ENCODE data around the gene AUTS2.

The AUTS2 gene

GRCh38 chr7:70307544-70308106 lies 709.4 kb downstream of the AUTS2 start:
- peak; percentile 10 for DNase-seq (ENCODE audit: low read depth)

GRCh38 chr7:70312336-70312735 lies 714.1 kb downstream of the AUTS2 start:
- DNase-seq (ENCODE audit: low read depth) = no peak

- DNase-seq (ENCODE audit: low read depth) = no peak
Observed at GRCh38 chr7:70313271-70313670, 715.0 kb downstream of the AUTS2 start.

- DNase-seq (ENCODE audit: low read depth) = no peak
Observed at GRCh38 chr7:70313687-70314086, 715.4 kb downstream of the AUTS2 start.

DNA sequence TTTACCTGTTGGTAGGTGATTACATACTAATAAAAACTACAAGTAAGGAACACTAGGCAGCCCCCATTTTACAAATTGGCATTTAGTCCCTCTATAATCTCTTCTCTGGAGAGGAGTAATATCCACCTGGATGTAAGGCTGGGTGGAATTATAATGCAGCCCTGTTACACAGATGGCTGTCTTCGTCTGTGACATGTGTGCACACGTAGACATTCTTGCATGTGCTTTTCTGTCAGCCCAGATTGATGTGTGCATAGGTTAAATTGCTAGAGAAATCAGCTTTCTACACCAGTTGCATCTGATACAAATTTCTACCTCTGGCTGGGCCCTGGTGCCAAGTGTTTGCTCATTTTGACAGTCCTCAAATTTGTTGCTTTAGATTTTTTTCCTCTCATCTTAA lies 715.9 kb downstream of the AUTS2 start:
- DNase-seq (ENCODE audit: low read depth) = no peak

DNA sequence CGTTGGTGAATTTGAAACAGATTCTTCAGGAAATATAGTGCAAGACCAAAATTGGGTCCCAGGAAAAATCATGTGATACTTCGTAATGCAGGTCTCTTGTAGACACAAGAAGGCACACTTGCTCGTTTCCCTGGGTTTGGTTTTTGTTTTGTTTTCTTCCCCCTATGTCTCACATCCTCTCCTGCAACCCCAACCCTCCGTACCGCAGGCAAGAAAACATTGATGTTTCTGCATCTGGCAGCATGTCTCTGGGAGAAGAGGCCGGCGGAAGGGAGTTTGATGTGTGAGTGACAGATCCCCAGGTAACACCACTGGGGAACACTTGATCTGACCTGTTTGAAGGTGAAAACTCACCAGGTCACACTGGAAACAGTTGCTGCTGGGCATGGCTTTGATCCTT lies 718.5 kb downstream of the AUTS2 start:
- DNase-seq (ENCODE audit: low read depth) = no peak

DNA sequence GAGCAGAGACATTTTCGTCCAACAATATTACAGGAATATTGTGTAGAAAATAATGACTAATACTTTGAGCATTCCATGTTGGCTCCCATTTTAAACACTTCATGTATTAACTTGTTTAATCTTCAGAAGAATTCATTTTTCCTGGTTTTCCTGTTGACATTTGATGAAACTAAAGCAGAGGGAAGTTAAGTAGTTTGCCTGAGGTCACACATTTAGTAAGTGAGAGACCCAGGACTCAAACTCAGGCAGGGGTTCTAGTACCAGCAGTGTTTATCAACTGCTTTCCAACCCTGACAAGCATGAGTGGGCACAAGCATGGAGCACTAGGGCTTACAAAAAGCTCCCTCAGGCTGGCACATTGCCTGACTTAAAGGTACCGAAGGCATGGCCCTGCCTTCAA lies 719.1 kb downstream of the AUTS2 start:
- DNase-seq (ENCODE audit: low read depth) = no peak

GRCh38 chr7:70318511-70318910 lies 720.2 kb downstream of the AUTS2 start:
- DNase-seq (ENCODE audit: low read depth) = no peak

- DNase-seq (ENCODE audit: low read depth) = no peak
Observed at GRCh38 chr7:70319057-70319456, 720.8 kb downstream of the AUTS2 start.

DNA sequence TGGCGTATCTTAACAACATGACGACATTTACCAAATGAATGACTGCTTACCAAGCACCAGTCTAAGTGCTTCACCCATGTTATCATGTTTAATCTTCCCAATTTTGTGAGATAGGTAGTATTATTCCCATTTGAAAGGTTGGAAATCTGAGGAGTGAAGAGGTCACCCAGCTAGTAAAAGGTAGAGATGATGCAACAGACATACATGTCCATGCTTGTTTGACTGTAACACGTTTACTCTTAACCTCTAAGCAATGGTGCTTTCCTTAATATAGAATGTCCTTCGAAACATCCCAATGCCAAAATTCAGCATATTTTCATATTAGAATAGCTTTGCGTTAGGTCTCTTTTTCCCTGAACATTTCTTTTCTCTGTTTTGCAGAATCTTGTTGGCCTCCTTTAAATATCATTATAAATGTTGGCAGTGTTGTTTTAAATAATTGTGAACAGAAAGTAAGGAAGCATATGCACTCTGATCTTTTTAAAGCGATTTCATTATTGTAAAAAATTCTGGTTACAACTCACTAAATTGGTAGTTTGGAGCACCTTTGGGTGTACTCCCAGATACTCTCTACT lies 722.8 kb downstream of the AUTS2 start:
- no peak for DNase-seq (ENCODE audit: low read depth)

DNA sequence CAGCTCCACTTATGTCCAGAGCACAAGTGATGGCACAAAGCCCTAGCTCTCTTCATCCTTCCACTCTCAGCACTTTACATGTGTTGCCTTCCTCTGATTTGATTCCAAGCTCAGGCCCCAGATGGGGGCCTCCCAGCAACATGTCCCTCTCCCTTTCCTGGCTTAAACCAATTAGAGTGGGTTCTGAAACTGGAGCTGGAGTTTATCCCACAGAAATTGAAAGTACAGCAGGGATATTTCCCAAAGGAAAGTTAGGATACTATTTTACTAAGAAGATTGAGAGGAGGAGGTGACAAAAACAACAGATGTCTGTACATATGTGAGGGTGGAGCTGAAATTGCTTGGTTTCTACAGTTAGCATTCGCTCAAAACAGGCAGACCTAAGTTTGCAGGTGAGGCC lies 724.6 kb downstream of the AUTS2 start:
- DNase-seq (ENCODE audit: low read depth) = no peak

GRCh38 chr7:70325509-70326101 lies 727.3 kb downstream of the AUTS2 start:
- DNase-seq (ENCODE audit: low read depth) = peak; percentile 3

DNA sequence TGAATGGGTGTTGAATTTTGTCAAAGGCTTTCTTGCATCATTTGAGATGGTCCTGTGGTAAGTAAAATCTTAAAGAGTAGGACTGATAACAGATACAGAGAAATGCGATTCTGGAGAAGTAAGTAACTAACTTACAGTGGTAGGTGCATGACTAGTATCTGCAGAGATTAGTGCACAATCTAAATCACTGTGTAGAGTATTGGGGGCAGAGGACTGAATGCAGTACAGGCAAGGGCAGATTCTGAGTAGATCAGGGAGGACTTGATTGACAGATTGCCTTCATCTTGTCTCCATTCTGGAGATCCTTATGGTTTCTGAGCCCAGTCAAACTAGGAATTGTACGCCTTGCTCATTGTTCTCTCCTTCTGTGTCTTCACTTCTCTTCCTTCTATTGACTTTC lies 736.0 kb downstream of the AUTS2 start:
- no peak for DNase-seq (ENCODE audit: low read depth)

- DNase-seq (ENCODE audit: low read depth) = no peak
Observed at GRCh38 chr7:70334871-70335270, 736.6 kb downstream of the AUTS2 start.

DNA sequence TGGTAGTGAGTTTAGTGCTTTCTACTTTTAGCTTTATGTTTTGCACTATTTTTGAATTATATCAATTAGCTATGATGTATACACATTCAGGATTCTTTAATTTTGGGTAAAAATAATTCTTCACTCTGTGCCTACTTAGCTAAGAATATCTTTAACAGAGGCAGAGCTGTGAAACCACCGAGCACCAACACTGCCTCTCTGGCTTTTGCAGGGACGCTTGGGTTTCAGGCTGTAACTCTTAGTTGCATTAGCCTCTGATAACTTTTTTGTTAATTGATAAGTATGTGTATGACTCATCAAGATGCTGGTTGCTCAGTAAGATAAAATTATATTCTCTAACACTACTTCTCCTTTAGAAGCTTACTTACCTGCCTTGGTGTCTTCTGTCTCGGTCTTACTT lies 738.3 kb downstream of the AUTS2 start:
- no peak for DNase-seq (ENCODE audit: low read depth)

GRCh38 chr7:70338015-70338414 lies 739.7 kb downstream of the AUTS2 start:
- no peak for DNase-seq (ENCODE audit: low read depth)

DNA sequence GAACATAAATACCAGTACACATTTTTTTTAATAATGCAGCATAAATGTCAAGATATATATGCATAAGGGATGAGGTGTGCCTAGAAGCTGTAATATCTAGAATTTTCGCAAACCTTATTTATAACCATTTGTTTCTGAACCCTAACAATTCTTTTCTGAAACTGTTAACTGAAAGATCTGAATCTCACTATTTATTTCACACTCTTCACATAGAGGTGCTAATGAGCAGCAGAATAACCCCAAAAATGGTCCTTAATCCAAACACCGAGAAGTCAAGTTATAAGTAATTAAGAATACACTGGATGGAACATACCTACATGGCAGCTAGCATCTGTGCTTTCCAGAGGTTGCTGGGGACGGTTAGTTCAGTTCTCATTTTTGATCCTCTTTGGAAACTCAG lies 742.0 kb downstream of the AUTS2 start:
- DNase-seq (ENCODE audit: low read depth) = no peak

GRCh38 chr7:70341446-70341845 lies 743.2 kb downstream of the AUTS2 start:
- no peak for DNase-seq (ENCODE audit: low read depth)

DNA sequence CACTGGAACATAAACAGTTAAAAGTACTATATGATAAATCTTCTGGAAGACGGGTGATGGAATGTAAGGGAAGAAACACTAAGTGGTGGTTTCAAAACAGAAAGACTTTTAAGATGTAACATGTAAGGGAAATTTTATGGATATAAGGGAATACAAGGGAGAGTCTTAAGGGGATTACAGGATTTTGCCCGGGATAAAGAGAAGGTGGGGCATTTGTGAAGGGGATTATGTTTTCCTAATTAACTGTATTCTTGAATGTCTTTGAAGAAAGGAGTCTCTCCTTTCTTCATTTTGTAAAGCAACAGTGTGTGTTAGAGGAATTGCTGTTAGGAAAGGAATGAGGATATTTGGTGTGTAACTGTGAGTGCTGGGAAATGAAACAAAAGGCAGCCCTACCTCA lies 745.2 kb downstream of the AUTS2 start:
- DNase-seq (ENCODE audit: low read depth) = no peak

- DNase-seq (ENCODE audit: low read depth) = no peak
Observed at GRCh38 chr7:70344726-70345125, 746.5 kb downstream of the AUTS2 start.

DNA sequence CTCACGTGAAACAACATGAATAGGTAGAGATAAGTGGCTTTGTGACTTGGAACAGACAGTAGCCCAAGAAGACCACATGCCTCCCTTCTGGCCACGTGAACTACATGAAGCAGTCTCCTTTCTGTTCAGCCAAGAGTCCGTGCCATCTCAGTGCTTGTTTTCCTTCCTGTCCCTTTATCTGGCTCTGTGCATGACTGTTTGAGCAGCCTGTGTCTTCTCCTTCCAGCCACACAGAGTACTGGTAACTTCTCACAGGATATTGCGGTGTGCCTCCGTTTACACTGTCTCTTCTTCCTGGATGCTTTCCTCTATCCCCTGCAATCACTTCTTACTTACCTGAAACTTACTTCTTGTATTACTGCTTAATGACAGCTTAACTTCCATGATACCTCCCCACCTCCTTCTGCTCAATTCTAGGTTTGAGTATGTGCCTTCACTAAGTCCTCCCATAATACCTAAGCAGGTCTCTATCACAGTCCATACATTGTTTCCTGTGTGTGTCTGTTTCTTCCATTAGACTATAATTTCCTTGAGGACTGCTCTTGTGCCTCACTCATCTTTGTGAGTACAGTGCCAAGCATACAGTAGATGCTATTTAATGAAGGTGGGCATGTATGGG lies 748.7 kb downstream of the AUTS2 start:
- DNase-seq (ENCODE audit: low read depth) = no peak

DNA sequence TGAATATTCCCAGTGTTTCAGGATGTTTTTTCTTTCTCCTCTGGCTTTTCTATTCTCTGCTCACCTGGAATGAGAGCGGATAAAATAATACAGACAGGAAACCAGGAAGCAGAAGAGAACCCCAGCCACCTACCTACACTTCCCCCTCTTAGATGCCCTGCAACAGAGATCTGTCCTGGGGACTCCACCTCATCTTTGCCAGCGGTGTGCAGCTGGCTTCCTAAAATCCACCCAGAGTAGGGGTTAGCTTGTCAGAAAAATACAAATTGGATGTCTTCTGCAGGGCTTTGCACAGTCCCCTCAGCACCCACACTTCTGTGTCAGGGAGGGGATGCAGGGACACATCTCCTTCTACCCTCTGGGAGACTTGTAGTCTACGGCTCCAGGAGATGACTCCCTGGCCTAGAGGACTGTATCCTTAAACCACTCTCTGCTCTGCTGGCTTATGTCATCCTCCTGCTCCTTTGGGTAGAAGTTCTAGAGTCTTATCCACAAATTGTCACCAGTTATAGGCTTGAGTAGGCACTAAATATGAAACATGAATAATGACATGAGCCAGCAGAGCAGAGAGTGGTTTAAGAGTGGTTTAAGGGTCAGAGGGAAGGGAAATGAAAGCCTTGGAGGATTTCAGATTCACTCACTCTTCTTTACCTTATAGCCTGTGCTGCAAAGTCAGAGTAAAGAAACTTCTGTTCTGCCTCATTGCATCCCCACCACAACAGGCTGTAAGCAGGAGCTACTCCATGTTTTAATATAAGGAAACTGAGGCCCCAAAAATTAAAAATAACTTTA lies 749.4 kb downstream of the AUTS2 start:
- DNase-seq (ENCODE audit: low read depth) = no peak

DNA sequence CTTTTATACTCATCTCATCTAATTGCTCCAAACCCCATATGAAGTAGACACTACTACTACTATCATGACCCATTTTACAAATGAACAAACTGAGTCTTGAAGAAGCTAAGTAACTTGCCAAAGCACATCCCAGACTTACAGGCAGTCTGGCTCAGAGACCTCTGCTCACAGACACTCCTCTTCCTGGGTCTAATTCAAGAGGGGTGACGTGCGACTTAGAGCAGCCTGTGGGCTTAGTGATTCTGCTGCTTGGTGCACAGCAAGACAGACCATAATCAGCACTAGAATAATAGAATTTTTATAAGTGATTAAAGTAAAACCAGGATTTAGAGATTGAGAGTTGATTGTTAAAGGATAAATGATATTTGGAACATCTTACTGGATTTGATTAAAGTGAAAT lies 750.8 kb downstream of the AUTS2 start:
- no peak for DNase-seq (ENCODE audit: low read depth)

Data from amniotic epithelial cell (primary cell).